PC-3 (cell line): ENCODE measurements around the gene AAR2.

Source experiments
- CTCF ChIP-seq: fragments of 300-600 bp; sonication (generic); conservative IDR thresholded peaks from 2 replicates; pipeline ENCODE4 v1.5.1; 2017; ENCODE audit warnings: antibody characterized with exemption, low read depth, mild to moderate bottlenecking, low read length
- EZH2 ChIP-seq: fragments of 300-600 bp; sonication (generic); IDR thresholded peaks from one replicate; pipeline ENCODE4 v1.6.1; 2017; ENCODE audit warnings: antibody characterized with exemption, mild to moderate bottlenecking, low read length; ENCODE audit not compliant: unreplicated experiment

- no peak for TF ChIP-seq CTCF
- no peak for TF ChIP-seq EZH2
Observed at GRCh38 chr20:36241678-36242077, 5.4 kb downstream of the AAR2 start.
